H1 (cell line): ENCODE results near the gene TERB1.

Experiments used
- CTCF ChIP-seq, 3 experiments: IDR thresholded peaks; 1 replicate in 2 of 3; 2 replicates in 1 of 3; pipeline versions ENCODE4 v1.5.1 to v1.6.1; 2011; ENCODE audit warnings: low read length in 3 of 3, mild to moderate bottlenecking in 3 of 3, inconsistent platforms in 2 of 3, low read depth in 1 of 3, moderate library complexity in 1 of 3; ENCODE audit not compliant: insufficient read depth in 1 of 3; ENCODE audit errors: control extremely low read depth in 1 of 3
- MAX ChIP-seq: IDR thresholded peaks from 2 replicates; pipeline ENCODE4 v1.6.1; 2012; ENCODE audit warnings: inconsistent platforms
- POLR2A ChIP-seq, 2 experiments: IDR thresholded peaks; 1 replicate in 1 of 2; 2 replicates in 1 of 2; pipeline ENCODE4 v1.6.1; 2011; ENCODE audit warnings: low read depth in 2 of 2, low read length in 2 of 2, mild to moderate bottlenecking in 2 of 2; ENCODE audit errors: control extremely low read depth in 1 of 2
- TEAD4 ChIP-seq: IDR thresholded peaks from 2 replicates; pipeline ENCODE4 v1.6.1; 2012; ENCODE audit warnings: low read depth, low read length, inconsistent platforms, mixed read lengths

- no peak for TF ChIP-seq POLR2A (IDR thresholded peaks at IDR 0.05; ENCODE audit: control extremely low read depth in 1 of 2, low read depth in 2 of 2, low read length in 2 of 2)
- no peak for TF ChIP-seq CTCF (IDR thresholded peaks at IDR 0.05; ENCODE audit: control extremely low read depth in 1 of 3, insufficient read depth in 1 of 3, low read depth in 1 of 3, low read length in 3 of 3)
- TF ChIP-seq TEAD4 = no peak
- TF ChIP-seq MAX = no peak
Measured at GRCh38 chr16:66776457-66776856, 24.9 kb downstream of the TERB1 start.
